GM21360 (cell line): Measurements from ENCODE around the gene TRIM29.

Source experiments
- ATAC-seq: cut with Tn5 transposase; IDR thresholded peaks from one replicate; pipeline ENCODE4 v1.9.1; 2021; ENCODE audit warnings: mild to moderate bottlenecking, moderate library complexity; ENCODE audit not compliant: unreplicated experiment

The TRIM29 gene

GRCh38 chr11:120141113-120141767 lies 3.3 kb upstream of the TRIM29 start:
- ATAC-seq, result no peak

GRCh38 chr11:120139316-120140069 lies 1.6 kb upstream of the TRIM29 start:
- ATAC-seq, result no peak

- no peak for ATAC-seq
Measured at GRCh38 chr11:120137187-120137610, 714 bp downstream of the TRIM29 start.

GRCh38 chr11:120136356-120136755 lies 1.6 kb downstream of the TRIM29 start:
- ATAC-seq, result no peak

GRCh38 chr11:120135838-120136237 lies 2.1 kb downstream of the TRIM29 start:
- no peak for ATAC-seq

GRCh38 chr11:120134931-120135228 lies 3.0 kb downstream of the TRIM29 start:
- no peak for ATAC-seq

- ATAC-seq, result no peak
Measured at GRCh38 chr11:120134106-120134930, 3.6 kb downstream of the TRIM29 start.

GRCh38 chr11:120133216-120134105 lies 4.5 kb downstream of the TRIM29 start:
- no peak for ATAC-seq

- ATAC-seq, result no peak
Measured at GRCh38 chr11:120132645-120133185, 5.2 kb downstream of the TRIM29 start.

GRCh38 chr11:120131941-120132644 lies 5.8 kb downstream of the TRIM29 start:
- ATAC-seq, result no peak

- no peak for ATAC-seq
Measured at GRCh38 chr11:120130991-120131760, 6.7 kb downstream of the TRIM29 start.

GRCh38 chr11:120130176-120130980 lies 7.5 kb downstream of the TRIM29 start:
- no peak for ATAC-seq

GRCh38 chr11:120129570-120129969 lies 8.3 kb downstream of the TRIM29 start:
- ATAC-seq, result no peak

GRCh38 chr11:120128392-120129119 lies 9.4 kb downstream of the TRIM29 start:
- no peak for ATAC-seq

- ATAC-seq, result no peak
Measured at GRCh38 chr11:120127236-120127635, 10.7 kb downstream of the TRIM29 start.

GRCh38 chr11:120126620-120127019 lies 11.3 kb downstream of the TRIM29 start:
- no peak for ATAC-seq

GRCh38 chr11:120125509-120125908 lies 12.4 kb downstream of the TRIM29 start:
- ATAC-seq, result no peak

GRCh38 chr11:120125024-120125423 lies 12.9 kb downstream of the TRIM29 start:
- no peak for ATAC-seq
